ENCODE data around the gene RNF144B. TPM values are rescaled to one million over a fixed set of nuclear protein-coding genes. Genes with fewer than 3 reads are reported as not detected.

The RNF144B gene
- total RNA-seq, 2 experiments from 2014 or later, result 1.8 to 1.9 TPM

- Mint-ChIP-seq H3K27ac (no peak overlapping the region), H3K9me3 (no peaks in the 10 kb centered on the region), H3K36me3 (ENCODE audit: low read depth) (no peaks in the 10 kb centered on the region), H3K4me1 (ENCODE audit: low read depth) (peaks cover 22% of the 10 kb centered on the region), H3K4me3 (no peak overlapping the region), H3K27me3 (no peaks in the 10 kb centered on the region)
- intact Hi-C loops (cut with micrococcal nuclease), result no loop called here
- DNase-seq (no peak), ATAC-seq (no peak)
- TF ChIP-seq, protein P1, sequence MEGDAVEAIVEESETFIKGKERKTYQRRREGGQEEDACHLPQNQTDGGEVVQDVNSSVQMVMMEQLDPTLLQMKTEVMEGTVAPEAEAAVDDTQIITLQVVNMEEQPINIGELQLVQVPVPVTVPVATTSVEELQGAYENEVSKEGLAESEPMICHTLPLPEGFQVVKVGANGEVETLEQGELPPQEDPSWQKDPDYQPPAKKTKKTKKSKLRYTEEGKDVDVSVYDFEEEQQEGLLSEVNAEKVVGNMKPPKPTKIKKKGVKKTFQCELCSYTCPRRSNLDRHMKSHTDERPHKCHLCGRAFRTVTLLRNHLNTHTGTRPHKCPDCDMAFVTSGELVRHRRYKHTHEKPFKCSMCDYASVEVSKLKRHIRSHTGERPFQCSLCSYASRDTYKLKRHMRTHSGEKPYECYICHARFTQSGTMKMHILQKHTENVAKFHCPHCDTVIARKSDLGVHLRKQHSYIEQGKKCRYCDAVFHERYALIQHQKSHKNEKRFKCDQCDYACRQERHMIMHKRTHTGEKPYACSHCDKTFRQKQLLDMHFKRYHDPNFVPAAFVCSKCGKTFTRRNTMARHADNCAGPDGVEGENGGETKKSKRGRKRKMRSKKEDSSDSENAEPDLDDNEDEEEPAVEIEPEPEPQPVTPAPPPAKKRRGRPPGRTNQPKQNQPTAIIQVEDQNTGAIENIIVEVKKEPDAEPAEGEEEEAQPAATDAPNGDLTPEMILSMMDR (IDR thresholded peaks at IDR 0.05), result no peak
- ChIA-PET POLR2A (no interaction called here), CTCF (no interaction called here)
Measured at GRCh38 chr6:18510644-18511033, 123.5 kb downstream of the RNF144B start.

- no peaks in the 10 kb centered on the region for H3K9me3 Mint-ChIP-seq
- DNase-seq (no peak), ATAC-seq (no peak)
- CTCF ChIA-PET, result interaction anchor here (1.0 kb wide), 1 partner anchor 17 kb away, joined by 3 read pairs; no protein-coding TSS in a partner anchor
- intact Hi-C loops (cut with micrococcal nuclease), result no loop called here
- H3K4me3 Mint-ChIP-seq, result no peak overlapping the region
- H3K36me3 Mint-ChIP-seq (ENCODE audit: low read depth), result no peaks in the 10 kb centered on the region
- peaks cover 22% of the 10 kb centered on the region for H3K4me1 Mint-ChIP-seq (ENCODE audit: low read depth)
- H3K27me3 Mint-ChIP-seq, result no peaks in the 10 kb centered on the region
- H3K27ac Mint-ChIP-seq, result no peak overlapping the region
- POLR2A ChIA-PET, result no interaction called here
- TF ChIP-seq, protein P1 (IDR thresholded peaks at IDR 0.05), result no peak
Measured at GRCh38 chr6:18511211-18511610, 124.1 kb downstream of the RNF144B start.

GRCh38 chr6:18513253-18513798, 126.2 kb downstream of the RNF144B start:
- ChIA-PET CTCF (interaction anchor here (1.1 to 1.8 kb wide), 3 partner anchors 8 to 189 kb away, joined by 3 to 7 read pairs (median 4); no protein-coding TSS in a partner anchor), POLR2A (interaction anchor here (0.9 kb wide), 1 partner anchor 249 kb away, joined by 3 read pairs; the partner anchor contains the start of gene DEK)
- Mint-ChIP-seq H3K27ac (no peak overlapping the region), H3K9me3 (no peaks in the 10 kb centered on the region), H3K36me3 (ENCODE audit: low read depth) (no peaks in the 10 kb centered on the region), H3K27me3 (peaks cover 2% of the 10 kb centered on the region), H3K4me3 (no peak overlapping the region), H3K4me1 (ENCODE audit: low read depth) (peaks cover 22% of the 10 kb centered on the region)
- intact Hi-C loops (cut with micrococcal nuclease), result no loop called here
- TF ChIP-seq, protein P1 (IDR thresholded peaks at IDR 0.05), result no peak
- peak; percentile 84 for ATAC-seq
- peak; percentile 19 for DNase-seq

- CTCF ChIA-PET, result interaction anchor here (1.6 kb wide), 1 partner anchor 9 kb away, joined by 7 read pairs; no protein-coding TSS in a partner anchor
- Mint-ChIP-seq H3K27ac (no peak overlapping the region), H3K4me3 (no peak overlapping the region), H3K4me1 (ENCODE audit: low read depth) (peaks cover 22% of the 10 kb centered on the region), H3K36me3 (ENCODE audit: low read depth) (no peaks in the 10 kb centered on the region), H3K9me3 (no peaks in the 10 kb centered on the region), H3K27me3 (peaks cover 5% of the 10 kb centered on the region)
- DNase-seq (no peak), ATAC-seq (no peak)
- POLR2A ChIA-PET, result interaction anchor here (0.6 kb wide), 1 partner anchor 1855 kb away, joined by 3 read pairs; no protein-coding TSS in a partner anchor
- intact Hi-C loops (cut with micrococcal nuclease), result no loop called here
- TF ChIP-seq, protein P1 (IDR thresholded peaks at IDR 0.05), result no peak
Measured at GRCh38 chr6:18514180-18514579, 127.0 kb downstream of the RNF144B start.

- DNase-seq (no peak), ATAC-seq (no peak)
- Mint-ChIP-seq H3K9me3 (no peaks in the 10 kb centered on the region), H3K27ac (no peak overlapping the region), H3K36me3 (ENCODE audit: low read depth) (no peaks in the 10 kb centered on the region), H3K27me3 (peaks cover 5% of the 10 kb centered on the region), H3K4me3 (no peak overlapping the region), H3K4me1 (ENCODE audit: low read depth) (peaks cover 10% of the 10 kb centered on the region)
- ChIA-PET CTCF (interaction anchor here (1.2 kb wide), 1 partner anchor 12 kb away, joined by 5 read pairs; no protein-coding TSS in a partner anchor), POLR2A (no interaction called here)
- intact Hi-C loops (cut with micrococcal nuclease), result no loop called here
- TF ChIP-seq, protein P1 (IDR thresholded peaks at IDR 0.05), result no peak
Measured at GRCh38 chr6:18515767-18516166, 128.6 kb downstream of the RNF144B start.

Other genes starting within 250 kb of the RNF144B start
- 1 to 10 TPM; 6.6 to 7.0 TPM for gene TPMT, start 232.3 kb upstream of the RNF144B start, total RNA-seq
- gene KDM1B, start 231.9 kb upstream of the RNF144B start, total RNA-seq, result 10 to 100 TPM; 10.9 to 12.2 TPM
- gene DEK, start 122.8 kb upstream of the RNF144B start, total RNA-seq, result 100 to 1,000 TPM; 185 to 191 TPM